RWPE2 (cell line): ENCODE data around the gene HABP4.

ENCODE experiments used
- ATAC-seq: fragments of 200-7000 bp; cut with Tn5 transposase; 3 replicates; pipeline ENCODE4 v1.9.1; 2021; ENCODE audit warnings: low read depth
- DNase-seq: peaks from one replicate; pipeline ENCODE4 v3.0.0-alpha.2; 2020; ENCODE audit warnings: low spot score
- H3K27ac ChIP-seq: fragments of 450-650 bp; 2 replicates; pipeline ENCODE4 v1.5.1; 2017; ENCODE audit warnings: mild to moderate bottlenecking; ENCODE audit not compliant: poor library complexity, severe bottlenecking
- H3K27me3 ChIP-seq: fragments of 250-450 bp; sonication (Bioruptor Pico); 2 replicates; pipeline ENCODE4 v1.5.1; 2021; ENCODE audit warnings: mild to moderate bottlenecking, moderate library complexity; ENCODE audit not compliant: insufficient read depth, poor library complexity, severe bottlenecking
- H3K36me3 ChIP-seq: fragments of 250-450 bp; sonication (Bioruptor Pico); 2 replicates; pipeline ENCODE4 v1.5.1; 2020; ENCODE audit warnings: low read depth, mild to moderate bottlenecking, moderate library complexity
- H3K4me1 ChIP-seq: fragments of 250-450 bp; sonication (Bioruptor Pico); 2 replicates; pipeline ENCODE4 v1.5.1; 2021; ENCODE audit warnings: mild to moderate bottlenecking, moderate library complexity; ENCODE audit not compliant: insufficient read depth, poor library complexity, severe bottlenecking
- H3K4me3 ChIP-seq: fragments of 250-450 bp; sonication (Bioruptor Pico); 2 replicates; pipeline ENCODE4 v1.5.1; 2021; ENCODE audit warnings: mild to moderate bottlenecking, moderate library complexity; ENCODE audit not compliant: severe bottlenecking
- H3K9me3 ChIP-seq: fragments of 250-450 bp; sonication (Bioruptor Pico); 2 replicates; pipeline ENCODE4 v1.5.1; 2021; ENCODE audit warnings: mild to moderate bottlenecking, moderate library complexity; ENCODE audit not compliant: severe bottlenecking
- TF ChIP-seq, protein P1 (sequence below): fragments of 450-650 bp; IDR thresholded peaks from one replicate; pipeline ENCODE4 v1.5.1; 2017; ENCODE audit warnings: mild to moderate bottlenecking, moderate library complexity; ENCODE audit not compliant: poor library complexity, severe bottlenecking

Gene HABP4

DNA sequence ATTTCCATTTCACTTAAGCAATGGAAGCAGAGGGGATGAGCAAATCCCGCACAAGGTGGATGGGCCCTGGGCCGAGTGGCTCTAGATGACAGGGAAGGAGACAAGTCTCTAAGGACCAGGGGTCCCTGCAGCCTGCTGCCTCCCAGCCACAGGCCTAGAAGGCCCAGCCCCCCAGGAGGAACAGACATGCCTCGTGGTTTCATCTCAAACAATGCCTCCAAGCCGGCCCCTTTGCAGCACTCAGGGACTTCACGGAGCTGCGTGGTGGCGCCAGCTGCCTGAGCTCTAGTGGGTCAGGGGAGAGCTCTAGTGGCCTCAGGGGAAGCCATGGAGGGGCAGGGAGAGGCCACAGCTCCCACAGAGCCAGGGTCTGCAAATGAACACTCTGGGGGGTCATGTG lies 48.8 kb downstream of the HABP4 start:
- Histone ChIP-seq H3K4me3 (no peak overlapping the region), H3K27me3 (no peaks in the 10 kb centered on the region), H3K4me1 (no peaks in the 10 kb centered on the region), H3K27ac (no peak overlapping the region), H3K36me3 (no peaks in the 10 kb centered on the region), H3K9me3 (no peaks in the 10 kb centered on the region)
- DNase-seq (no peak), ATAC-seq (no peak)
- TF ChIP-seq, protein P1, sequence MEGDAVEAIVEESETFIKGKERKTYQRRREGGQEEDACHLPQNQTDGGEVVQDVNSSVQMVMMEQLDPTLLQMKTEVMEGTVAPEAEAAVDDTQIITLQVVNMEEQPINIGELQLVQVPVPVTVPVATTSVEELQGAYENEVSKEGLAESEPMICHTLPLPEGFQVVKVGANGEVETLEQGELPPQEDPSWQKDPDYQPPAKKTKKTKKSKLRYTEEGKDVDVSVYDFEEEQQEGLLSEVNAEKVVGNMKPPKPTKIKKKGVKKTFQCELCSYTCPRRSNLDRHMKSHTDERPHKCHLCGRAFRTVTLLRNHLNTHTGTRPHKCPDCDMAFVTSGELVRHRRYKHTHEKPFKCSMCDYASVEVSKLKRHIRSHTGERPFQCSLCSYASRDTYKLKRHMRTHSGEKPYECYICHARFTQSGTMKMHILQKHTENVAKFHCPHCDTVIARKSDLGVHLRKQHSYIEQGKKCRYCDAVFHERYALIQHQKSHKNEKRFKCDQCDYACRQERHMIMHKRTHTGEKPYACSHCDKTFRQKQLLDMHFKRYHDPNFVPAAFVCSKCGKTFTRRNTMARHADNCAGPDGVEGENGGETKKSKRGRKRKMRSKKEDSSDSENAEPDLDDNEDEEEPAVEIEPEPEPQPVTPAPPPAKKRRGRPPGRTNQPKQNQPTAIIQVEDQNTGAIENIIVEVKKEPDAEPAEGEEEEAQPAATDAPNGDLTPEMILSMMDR: no peak

DNA sequence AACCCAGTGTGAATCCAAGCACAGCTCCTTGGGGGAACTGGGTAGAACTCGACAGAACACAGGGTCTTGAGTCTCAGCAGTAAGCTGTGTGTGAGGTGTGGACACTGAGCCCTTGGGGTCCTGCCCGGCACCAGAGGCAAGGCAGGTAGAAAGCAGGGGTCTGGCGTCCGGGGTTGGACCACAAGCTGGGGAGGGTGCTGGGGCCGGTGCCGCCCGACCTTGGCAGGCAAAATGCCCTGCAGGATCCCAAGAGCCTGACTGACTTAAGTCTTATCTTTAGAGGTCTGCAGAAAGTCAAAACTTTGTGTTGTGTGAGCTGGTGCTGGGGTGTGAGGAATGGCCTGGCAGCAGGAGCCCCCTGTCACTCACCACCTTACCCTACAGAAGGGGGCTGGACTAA lies 49.3 kb downstream of the HABP4 start:
- no peaks in the 10 kb centered on the region for H3K27me3 ChIP-seq
- no peaks in the 10 kb centered on the region for H3K4me1 ChIP-seq
- H3K27ac ChIP-seq: no peak overlapping the region
- no peaks in the 10 kb centered on the region for H3K9me3 ChIP-seq
- DNase-seq: no peak
- TF ChIP-seq, protein P1: no peak
- no peak for ATAC-seq
- H3K36me3 ChIP-seq: no peaks in the 10 kb centered on the region
- no peak overlapping the region for H3K4me3 ChIP-seq

DNA sequence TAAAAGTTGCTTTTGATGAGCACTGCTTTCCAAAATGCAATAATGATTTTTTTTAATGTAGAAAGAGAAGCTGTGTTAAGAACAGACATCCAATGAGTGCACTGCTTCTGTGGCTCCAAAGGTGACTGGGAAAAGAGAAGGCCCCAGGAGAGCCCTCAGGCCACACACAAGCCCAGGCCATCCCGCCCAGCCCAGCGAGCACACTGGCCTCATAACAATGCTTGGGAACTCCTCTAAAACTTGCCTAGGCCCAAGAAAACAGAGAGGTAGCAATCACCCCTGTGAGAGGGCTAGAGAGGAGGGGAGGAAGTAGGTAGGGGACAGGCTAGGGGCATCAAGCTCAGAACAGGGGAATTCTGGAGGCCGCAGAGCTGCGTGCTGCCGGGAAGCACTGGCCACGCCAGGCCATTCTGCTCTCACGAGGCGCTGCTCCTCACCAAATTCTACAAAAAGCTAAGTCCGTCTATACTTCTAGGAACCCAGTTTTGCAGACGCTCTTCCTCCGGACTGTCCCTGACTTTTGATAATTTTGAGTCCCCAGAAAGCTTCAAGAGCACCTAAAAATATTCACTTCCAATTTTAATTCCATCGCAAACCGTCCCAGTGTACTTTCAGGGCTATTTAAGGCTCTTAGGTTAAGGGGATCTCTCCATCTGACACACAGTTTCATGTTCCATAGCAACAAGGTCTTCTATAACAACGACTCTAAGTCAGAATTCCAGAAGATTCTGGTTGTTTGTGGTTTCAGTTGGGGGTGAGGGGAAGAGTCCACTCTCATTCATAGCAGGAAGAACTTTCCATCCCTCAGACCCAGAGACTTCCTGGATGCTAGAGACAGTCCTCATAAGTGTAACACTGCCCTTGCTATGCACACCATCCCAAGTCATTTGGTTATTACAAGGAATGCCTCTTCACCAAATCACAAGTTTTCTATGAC lies 51.0 kb downstream of the HABP4 start:
- TF ChIP-seq, protein P1: no peak
- no peaks in the 10 kb centered on the region for H3K27me3 ChIP-seq
- H3K9me3 ChIP-seq: no peaks in the 10 kb centered on the region
- H3K4me1 ChIP-seq: no peaks in the 10 kb centered on the region
- no peaks in the 10 kb centered on the region for H3K36me3 ChIP-seq
- no peak for DNase-seq
- no peak overlapping the region for H3K27ac ChIP-seq
- no peak overlapping the region for H3K4me3 ChIP-seq
- ATAC-seq: no peak

DNA sequence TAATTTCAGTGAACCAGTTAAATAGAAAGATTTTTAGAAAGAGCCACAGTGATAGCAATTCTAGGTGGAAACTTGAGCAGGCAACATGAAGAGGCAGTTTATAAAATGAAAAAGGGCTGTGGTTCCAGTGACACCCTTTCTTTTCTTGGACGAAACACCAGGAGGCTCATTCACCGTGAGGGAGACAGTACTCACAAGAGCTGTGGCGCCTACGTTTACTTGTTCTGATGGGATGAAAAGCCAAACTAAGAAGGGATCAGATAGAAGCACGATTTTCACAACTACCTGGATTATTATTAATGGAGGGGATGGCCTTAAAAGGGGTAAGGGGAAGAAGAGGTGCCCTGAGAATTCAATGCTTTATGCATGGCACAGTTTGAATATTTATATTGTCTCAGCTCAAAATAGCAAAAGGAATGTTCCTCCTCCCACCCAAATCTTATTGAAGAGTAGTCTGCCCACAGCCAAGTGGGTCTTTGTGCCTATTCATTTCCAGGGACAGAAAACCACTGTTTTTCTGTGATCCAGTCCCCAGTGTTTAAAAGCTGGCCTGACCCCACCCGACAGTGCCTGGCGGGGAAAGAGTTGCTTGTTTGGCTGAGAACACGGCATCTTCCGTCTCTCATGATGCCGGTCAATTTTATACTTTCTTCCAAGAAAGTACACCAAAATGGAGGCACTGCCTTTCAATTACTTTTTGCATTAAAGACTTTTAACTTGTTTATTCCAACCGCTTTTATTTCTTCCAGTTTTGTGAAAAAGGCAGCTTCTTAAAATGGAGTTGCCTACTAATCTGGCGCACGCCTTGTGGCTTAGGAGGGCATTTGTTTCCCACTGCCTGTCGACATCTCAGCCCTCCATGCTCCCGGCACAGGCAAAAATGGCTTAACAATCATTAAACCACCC lies 51.9 kb downstream of the HABP4 start:
- H3K27ac ChIP-seq: no peak overlapping the region
- TF ChIP-seq, protein P1: no peak
- no peaks in the 10 kb centered on the region for H3K4me1 ChIP-seq
- no peaks in the 10 kb centered on the region for H3K36me3 ChIP-seq
- DNase-seq (no peak), ATAC-seq (no peak)
- no peaks in the 10 kb centered on the region for H3K9me3 ChIP-seq
- no peaks in the 10 kb centered on the region for H3K27me3 ChIP-seq
- no peak overlapping the region for H3K4me3 ChIP-seq
